NCI-H2107 treated with DMSO at 0.1 percent for 48 hours (cell line): Measurements from ENCODE around the gene ASB13.

Source experiments
- DNase-seq: peaks from one replicate; lab custom pipeline; 2025; ENCODE audit not compliant: unreplicated experiment; lab: John Stamatoyannopoulos, UW

Gene ASB13

GRCh38 chr10:5670662-5671375 is 4.4 kb upstream of the ASB13 start:
- DNase-seq, result no peak

- no peak for DNase-seq
Measured at GRCh38 chr10:5669604-5670003, 3.2 kb upstream of the ASB13 start.

- no peak for DNase-seq
Measured at GRCh38 chr10:5668429-5668828, 2.0 kb upstream of the ASB13 start.

GRCh38 chr10:5666841-5667630 is 641 bp upstream of the ASB13 start:
- DNase-seq, result no peak

GRCh38 chr10:5665373-5666007 is 905 bp downstream of the ASB13 start:
- DNase-seq, result no peak

GRCh38 chr10:5663692-5664427 is 2.5 kb downstream of the ASB13 start:
- peak; percentile 62 for DNase-seq

- peak; percentile 39 for DNase-seq
Measured at GRCh38 chr10:5662708-5663579, 3.5 kb downstream of the ASB13 start.

- DNase-seq, result no peak
Measured at GRCh38 chr10:5661043-5661442, 5.4 kb downstream of the ASB13 start.

GRCh38 chr10:5659702-5660528 is 6.5 kb downstream of the ASB13 start:
- no peak for DNase-seq

GRCh38 chr10:5658871-5659618 is 7.3 kb downstream of the ASB13 start:
- DNase-seq, result peak; percentile 60

GRCh38 chr10:5656737-5657579 is 9.4 kb downstream of the ASB13 start:
- no peak for DNase-seq

GRCh38 chr10:5655121-5655520 is 11.3 kb downstream of the ASB13 start:
- no peak for DNase-seq

GRCh38 chr10:5654218-5654755 is 12.1 kb downstream of the ASB13 start:
- no peak for DNase-seq

- DNase-seq, result no peak
Measured at GRCh38 chr10:5652746-5653145, 13.6 kb downstream of the ASB13 start.

GRCh38 chr10:5651388-5651764 is 15.0 kb downstream of the ASB13 start:
- DNase-seq, result no peak

GRCh38 chr10:5650664-5651387 is 15.6 kb downstream of the ASB13 start:
- DNase-seq, result no peak

GRCh38 chr10:5649746-5650145 is 16.6 kb downstream of the ASB13 start:
- DNase-seq, result no peak
